SK-N-SH (cell line): Measurements from ENCODE around the gene C2orf69. TPM values are rescaled to one million over a fixed set of nuclear protein-coding genes. Genes with fewer than 3 reads are reported as not detected.

Experiments
- CTCF ChIA-PET: fragments of 300-600, 350-600 bp; formaldehyde crosslinking; extraction: SDS; loops from one replicate; lab custom pipeline; 2021; lab: Yijun Ruan, JAX
- POLR2A ChIA-PET: fragments of 350-600 bp; sonication (Branson Sonifier 250); formaldehyde crosslinking; extraction: SDS; loops from one replicate; lab custom pipeline; 2020; ENCODE audit warnings: antibody characterized with exemption, inconsistent platforms; lab: Yijun Ruan, JAX
- DNase-seq: peaks from one replicate; pipeline ENCODE4 v3.0.0; 2012
- H2AFZ ChIP-seq: fragments of 200-600 bp; sonication (generic); 2 replicates; pipeline ENCODE4 v1.8.1; 2016; ENCODE audit warnings: antibody characterized with exemption, mild to moderate bottlenecking, low read depth
- H3F3A ChIP-seq: fragments of 200-600 bp; sonication (generic); replicated peaks from 2 replicates; pipeline ENCODE3; 2016; ENCODE audit warnings: antibody characterized with exemption, mild to moderate bottlenecking; ENCODE audit not compliant: insufficient read depth
- H3K27ac ChIP-seq, 2 experiments: fragments of 200-500 bp in 1 of 2; fragments of 200-600 bp in 1 of 2; sonication (Bioruptor generic) in 1 of 2; sonication (generic), shearing (Covaris generic) in 1 of 2; 2 replicates each; pipeline versions ENCODE4 v1.5.1 to v1.6.1; 2014 to 2016; ENCODE audit warnings: low read depth in 2 of 2, inconsistent platforms in 1 of 2, low read length in 1 of 2, mild to moderate bottlenecking in 1 of 2, mixed read lengths in 1 of 2
- H3K27me3 ChIP-seq: fragments of 200-600 bp; sonication (generic), shearing (Covaris generic); 2 replicates; pipeline ENCODE4 v1.6.1; 2016; ENCODE audit warnings: mixed run types; ENCODE audit not compliant: insufficient read depth
- H3K36me3 ChIP-seq, 2 experiments: fragments of 200-500 bp in 1 of 2; fragments of 200-600 bp in 1 of 2; sonication (Bioruptor generic) in 1 of 2; sonication (generic) in 1 of 2; replicated peaks in 1 of 2; 2 replicates each; pipeline versions ENCODE3 to v1.5.1; 2014 to 2016; ENCODE audit warnings: low read length in 1 of 2, mild to moderate bottlenecking in 1 of 2; ENCODE audit not compliant: insufficient read depth in 2 of 2, control insufficient read depth in 1 of 2
- H3K4me1 ChIP-seq, 2 experiments: fragments of 200-500 bp in 1 of 2; fragments of 200-600 bp in 1 of 2; sonication (Bioruptor generic) in 1 of 2; sonication (generic), shearing (Covaris generic) in 1 of 2; 2 replicates each; pipeline versions ENCODE4 v1.5.1 to v1.6.1; 2014 to 2016; ENCODE audit warnings: low read depth in 1 of 2, low read length in 1 of 2, mixed run types in 1 of 2; ENCODE audit not compliant: insufficient read depth in 2 of 2, control insufficient read depth in 1 of 2
- H3K4me2 ChIP-seq: fragments of 200-600 bp; sonication (generic), shearing (Covaris generic); 2 replicates; pipeline ENCODE4 v1.6.1; 2017; ENCODE audit warnings: mixed run types
- H3K4me3 ChIP-seq, 2 experiments: fragments of 200-500 bp in 1 of 2; fragments of 200-600 bp in 1 of 2; sonication (Bioruptor generic) in 1 of 2; sonication (generic), shearing (Covaris generic) in 1 of 2; 2 replicates each; pipeline versions ENCODE4 v1.5.1 to v1.8.1; 2014 to 2016; ENCODE audit warnings: low read depth in 2 of 2, inconsistent platforms in 1 of 2, low read length in 1 of 2, mild to moderate bottlenecking in 1 of 2, mixed read lengths in 1 of 2, moderate library complexity in 1 of 2
- H3K79me2 ChIP-seq: fragments of 200-600 bp; sonication (generic); 2 replicates; pipeline ENCODE4 v1.8.1; 2017; ENCODE audit warnings: mild to moderate bottlenecking; ENCODE audit not compliant: insufficient read depth
- H3K9ac ChIP-seq: fragments of 200-600 bp; sonication (generic); 2 replicates; pipeline ENCODE4 v1.6.1; 2017; ENCODE audit warnings: mixed run types
- H3K9me2 ChIP-seq: fragments of 200-600 bp; sonication (generic); 2 replicates; pipeline ENCODE4 v1.6.1; 2017; ENCODE audit warnings: mixed run types
- H3K9me3 ChIP-seq: fragments of 200-600 bp; sonication (generic); 2 replicates; pipeline ENCODE4 v1.6.1; 2017; ENCODE audit warnings: mixed run types, mild to moderate bottlenecking, moderate library complexity
- H4K20me1 ChIP-seq: fragments of 200-600 bp; sonication (generic); 2 replicates; pipeline ENCODE4 v1.6.1; 2017; ENCODE audit warnings: mild to moderate bottlenecking, mixed run types; ENCODE audit not compliant: insufficient read depth
- JUND ChIP-seq: IDR thresholded peaks from 2 replicates; pipeline ENCODE4 v1.4.0; 2012
- MXI1 ChIP-seq: IDR thresholded peaks from 2 replicates; pipeline ENCODE4 v1.6.1; 2012; ENCODE audit warnings: mild to moderate bottlenecking, low read depth, low read length, improper control_type of control experiment
- POLR2AphosphoS5 ChIP-seq: IDR thresholded peaks from 2 replicates; pipeline ENCODE4 v1.6.1; 2012; ENCODE audit warnings: low read depth, low read length
- RAD21 ChIP-seq: IDR thresholded peaks from 2 replicates; pipeline ENCODE4 v1.6.1; 2012; ENCODE audit warnings: mild to moderate bottlenecking, low read length
- RFX5 ChIP-seq: IDR thresholded peaks from 2 replicates; pipeline ENCODE4 v1.6.1; 2012; ENCODE audit warnings: mild to moderate bottlenecking, improper control_type of control experiment, low read length
- SIN3A ChIP-seq: IDR thresholded peaks from 2 replicates; pipeline ENCODE4 v1.6.1; 2012; ENCODE audit warnings: low read depth, mild to moderate bottlenecking, low read length, moderate library complexity, borderline replicate concordance
- TAF1 ChIP-seq: IDR thresholded peaks from 2 replicates; pipeline ENCODE4 v1.6.1; 2012; ENCODE audit warnings: low read depth, mild to moderate bottlenecking, low read length, moderate library complexity, borderline replicate concordance
- TCF12 ChIP-seq: IDR thresholded peaks from 2 replicates; pipeline ENCODE4 v1.4.0; 2012
- TEAD4 ChIP-seq: IDR thresholded peaks from 2 replicates; pipeline ENCODE4 v1.4.0; 2012; ENCODE audit warnings: mild to moderate bottlenecking, borderline replicate concordance; ENCODE audit not compliant: insufficient read depth
- YY1 ChIP-seq: IDR thresholded peaks from 2 replicates; pipeline ENCODE4 v1.4.0; 2012; ENCODE audit warnings: low read depth, mild to moderate bottlenecking
- whole genome bisulfite sequencing: methylation state at CpG from one replicate; pipeline ENCODE4 v1.1.6; 2017; ENCODE audit warnings: low lambda C conversion rate; 5-methylcytosine and 5-hydroxymethylcytosine counted together
- polyA plus RNA-seq, 3 experiments: library from polyadenylated mRNA; depleted of rRNA; stranded (reverse); fragments of >200 nt; gene quantifications; 2 replicates each; pipeline ENCODE4 v1.2.3, GENCODE V29; 2012
- TF ChIP-seq, protein P1 (sequence below): IDR thresholded peaks from 2 replicates; pipeline ENCODE4 v1.4.0; 2012; ENCODE audit warnings: low read depth
- TF ChIP-seq, protein P2 (sequence below): IDR thresholded peaks from 2 replicates; pipeline ENCODE4 v1.4.0; 2012; ENCODE audit warnings: low read depth, borderline replicate concordance
- TF ChIP-seq, protein P3 (sequence below): IDR thresholded peaks from 2 replicates; pipeline ENCODE4 v1.4.0; 2012; ENCODE audit warnings: low read depth, borderline replicate concordance
- TF ChIP-seq, protein P4 (sequence below): IDR thresholded peaks from 2 replicates; pipeline ENCODE4 v1.6.1; 2012; ENCODE audit warnings: mild to moderate bottlenecking, low read depth, low read length, moderate library complexity

Gene C2orf69
- polyA plus RNA-seq, 1 of the 3 experiments (the other 2 are of a cell fraction): 1.8 TPM

DNA sequence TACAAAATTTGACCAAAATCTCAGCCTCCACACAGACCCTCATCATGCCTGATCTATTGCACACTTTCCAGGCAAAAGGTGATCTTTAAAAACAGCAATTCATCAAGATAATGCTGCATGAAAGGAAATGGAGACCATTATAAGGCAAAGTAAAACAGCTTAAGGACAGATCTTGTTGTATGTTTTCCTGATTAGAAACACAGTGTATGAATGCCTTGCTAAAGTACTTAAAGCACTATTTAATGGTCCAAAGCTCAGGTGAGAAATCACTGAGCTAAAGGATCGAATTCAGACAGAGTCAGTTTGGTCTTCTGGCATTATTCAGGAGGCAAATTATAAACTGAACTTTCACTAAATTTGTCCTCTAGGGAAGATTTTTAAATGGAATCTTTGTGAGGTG is 41.4 kb upstream of the C2orf69 start:
- Histone ChIP-seq H3K4me2 (no peak overlapping the region), H3K36me3 (no peaks in the 10 kb centered on the region), H3K9me2 (no peaks in the 10 kb centered on the region), H3K79me2 (no peaks in the 10 kb centered on the region), H4K20me1 (no peaks in the 10 kb centered on the region), H3K27ac (no peak overlapping the region), H3K9me3 (no peaks in the 10 kb centered on the region), H3K4me3 (no peak overlapping the region), H2AFZ (no peak overlapping the region), H3K27me3 (no peaks in the 10 kb centered on the region; the same call in 1 of the 2 replicates), H3F3A (no peaks in the 10 kb centered on the region), H3K9ac (no peak overlapping the region), H3K4me1 (no peaks in the 10 kb centered on the region)
- POLR2A ChIA-PET: no interaction called here
- DNase-seq: no peak
- CTCF ChIA-PET: interaction anchor here (1.0 kb wide), 1 partner anchor 8 kb away, joined by 5 read pairs; no protein-coding TSS in a partner anchor
- no peak for TF ChIP-seq TEAD4
- TF ChIP-seq, protein P1, sequence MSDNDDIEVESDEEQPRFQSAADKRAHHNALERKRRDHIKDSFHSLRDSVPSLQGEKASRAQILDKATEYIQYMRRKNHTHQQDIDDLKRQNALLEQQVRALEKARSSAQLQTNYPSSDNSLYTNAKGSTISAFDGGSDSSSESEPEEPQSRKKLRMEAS: no peak
- TF ChIP-seq, protein P2, sequence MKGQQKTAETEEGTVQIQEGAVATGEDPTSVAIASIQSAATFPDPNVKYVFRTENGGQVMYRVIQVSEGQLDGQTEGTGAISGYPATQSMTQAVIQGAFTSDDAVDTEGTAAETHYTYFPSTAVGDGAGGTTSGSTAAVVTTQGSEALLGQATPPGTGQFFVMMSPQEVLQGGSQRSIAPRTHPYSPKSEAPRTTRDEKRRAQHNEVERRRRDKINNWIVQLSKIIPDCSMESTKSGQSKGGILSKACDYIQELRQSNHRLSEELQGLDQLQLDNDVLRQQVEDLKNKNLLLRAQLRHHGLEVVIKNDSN: no peak
- no peak for TF ChIP-seq RFX5
- TF ChIP-seq, protein P3, sequence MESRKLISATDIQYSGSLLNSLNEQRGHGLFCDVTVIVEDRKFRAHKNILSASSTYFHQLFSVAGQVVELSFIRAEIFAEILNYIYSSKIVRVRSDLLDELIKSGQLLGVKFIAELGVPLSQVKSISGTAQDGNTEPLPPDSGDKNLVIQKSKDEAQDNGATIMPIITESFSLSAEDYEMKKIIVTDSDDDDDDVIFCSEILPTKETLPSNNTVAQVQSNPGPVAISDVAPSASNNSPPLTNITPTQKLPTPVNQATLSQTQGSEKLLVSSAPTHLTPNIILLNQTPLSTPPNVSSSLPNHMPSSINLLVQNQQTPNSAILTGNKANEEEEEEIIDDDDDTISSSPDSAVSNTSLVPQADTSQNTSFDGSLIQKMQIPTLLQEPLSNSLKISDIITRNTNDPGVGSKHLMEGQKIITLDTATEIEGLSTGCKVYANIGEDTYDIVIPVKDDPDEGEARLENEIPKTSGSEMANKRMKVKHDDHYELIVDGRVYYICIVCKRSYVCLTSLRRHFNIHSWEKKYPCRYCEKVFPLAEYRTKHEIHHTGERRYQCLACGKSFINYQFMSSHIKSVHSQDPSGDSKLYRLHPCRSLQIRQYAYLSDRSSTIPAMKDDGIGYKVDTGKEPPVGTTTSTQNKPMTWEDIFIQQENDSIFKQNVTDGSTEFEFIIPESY: no peak
- TF ChIP-seq SIN3A: no peak
- no peak for TF ChIP-seq RAD21
- TF ChIP-seq TCF12: no peak
- TF ChIP-seq YY1: no peak
- no peak for TF ChIP-seq MXI1
- no peak for TF ChIP-seq JUND
- no peak for TF ChIP-seq TAF1
- TF ChIP-seq, protein P4, sequence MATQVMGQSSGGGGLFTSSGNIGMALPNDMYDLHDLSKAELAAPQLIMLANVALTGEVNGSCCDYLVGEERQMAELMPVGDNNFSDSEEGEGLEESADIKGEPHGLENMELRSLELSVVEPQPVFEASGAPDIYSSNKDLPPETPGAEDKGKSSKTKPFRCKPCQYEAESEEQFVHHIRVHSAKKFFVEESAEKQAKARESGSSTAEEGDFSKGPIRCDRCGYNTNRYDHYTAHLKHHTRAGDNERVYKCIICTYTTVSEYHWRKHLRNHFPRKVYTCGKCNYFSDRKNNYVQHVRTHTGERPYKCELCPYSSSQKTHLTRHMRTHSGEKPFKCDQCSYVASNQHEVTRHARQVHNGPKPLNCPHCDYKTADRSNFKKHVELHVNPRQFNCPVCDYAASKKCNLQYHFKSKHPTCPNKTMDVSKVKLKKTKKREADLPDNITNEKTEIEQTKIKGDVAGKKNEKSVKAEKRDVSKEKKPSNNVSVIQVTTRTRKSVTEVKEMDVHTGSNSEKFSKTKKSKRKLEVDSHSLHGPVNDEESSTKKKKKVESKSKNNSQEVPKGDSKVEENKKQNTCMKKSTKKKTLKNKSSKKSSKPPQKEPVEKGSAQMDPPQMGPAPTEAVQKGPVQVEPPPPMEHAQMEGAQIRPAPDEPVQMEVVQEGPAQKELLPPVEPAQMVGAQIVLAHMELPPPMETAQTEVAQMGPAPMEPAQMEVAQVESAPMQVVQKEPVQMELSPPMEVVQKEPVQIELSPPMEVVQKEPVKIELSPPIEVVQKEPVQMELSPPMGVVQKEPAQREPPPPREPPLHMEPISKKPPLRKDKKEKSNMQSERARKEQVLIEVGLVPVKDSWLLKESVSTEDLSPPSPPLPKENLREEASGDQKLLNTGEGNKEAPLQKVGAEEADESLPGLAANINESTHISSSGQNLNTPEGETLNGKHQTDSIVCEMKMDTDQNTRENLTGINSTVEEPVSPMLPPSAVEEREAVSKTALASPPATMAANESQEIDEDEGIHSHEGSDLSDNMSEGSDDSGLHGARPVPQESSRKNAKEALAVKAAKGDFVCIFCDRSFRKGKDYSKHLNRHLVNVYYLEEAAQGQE: no peak
- no peak for TF ChIP-seq POLR2AphosphoS5
- WGBS: 4% methylated on average over 1 of the region's 1 CpG
